Testis (tissue), 2 donors: ENCODE data around the gene MACROD2.

Source experiments
- CTCF ChIP-seq, 3 experiments: fragments of 450-650 bp in 2 of 3; fragments of 200-600 bp in 1 of 3; sonication (generic) in 1 of 3; IDR thresholded peaks; one replicate each; pipeline ENCODE4 v1.5.1; 2016 to 2019; ENCODE audit warnings: antibody characterized with exemption in 3 of 3, mild to moderate bottlenecking in 2 of 3, moderate library complexity in 1 of 3
- POLR2A ChIP-seq: fragments of 450-650 bp; IDR thresholded peaks from one replicate; pipeline ENCODE4 v1.6.1; 2017; ENCODE audit warnings: antibody characterized with exemption, mild to moderate bottlenecking, moderate library complexity

- no peak for TF ChIP-seq CTCF (IDR thresholded peaks at IDR 0.05)
- no peak for TF ChIP-seq POLR2A
These were observed 72.3 kb downstream of the MACROD2 start for GRCh38 chr20:14067603-14068002.
